D721Med (cell line): Measurements from ENCODE around the gene IL21R.
"Not testable (repeated sequence)": the region's sequence is repeated elsewhere in the genome, so short reads cannot be mapped to it uniquely, and the experiment has no call there.

ENCODE experiments used
- DNase-seq: peaks from one replicate; pipeline ENCODE4 v3.0.0; 2011; ENCODE audit warnings: low spot score; ENCODE audit not compliant: insufficient read length
- FAIRE-seq: peaks from 2 replicates; lab custom pipeline; 2011; peaks lifted over from hg19 to GRCh38; lab: Jason Lieb, UNC
- CTCF ChIP-seq: IDR thresholded peaks from 2 replicates; pipeline ENCODE4 v1.5.1; 2012; ENCODE audit warnings: mild to moderate bottlenecking, control low read depth; ENCODE audit not compliant: insufficient read depth; ENCODE audit errors: missing control alignments

IL21R gene

GRCh38 chr16:27455700-27456099 lies 53.7 kb downstream of the IL21R start:
- TF ChIP-seq CTCF = no peak
- DNase-seq = no peak

DNA sequence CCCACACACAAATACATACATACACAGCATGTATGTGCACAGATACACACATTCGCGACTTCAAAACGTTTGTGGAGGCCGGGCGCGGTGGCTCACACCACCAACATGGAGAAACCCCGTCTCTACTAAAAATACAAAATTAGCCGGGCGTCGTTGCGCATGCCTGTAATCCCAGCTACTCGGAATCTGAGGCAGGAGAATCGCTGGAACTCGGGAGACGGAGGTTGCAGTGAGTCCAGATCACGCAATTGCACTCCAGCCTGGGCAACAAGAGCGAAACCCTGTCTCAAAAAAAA lies 55.6 kb downstream of the IL21R start:
- not testable (repeated sequence) for FAIRE-seq, DNase-seq

More at GRCh38 chr16:27455700-27456099, 53.7 kb downstream of the IL21R start:
- FAIRE-seq = no peak

- no peak for DNase-seq
- no peak for FAIRE-seq
- TF ChIP-seq CTCF = no peak
Observed at GRCh38 chr16:27458258-27458657, 56.3 kb downstream of the IL21R start.

GRCh38 chr16:27458987-27459688 lies 57.2 kb downstream of the IL21R start:
- FAIRE-seq (no peak), DNase-seq (no peak)
- TF ChIP-seq CTCF = no peak

DNA sequence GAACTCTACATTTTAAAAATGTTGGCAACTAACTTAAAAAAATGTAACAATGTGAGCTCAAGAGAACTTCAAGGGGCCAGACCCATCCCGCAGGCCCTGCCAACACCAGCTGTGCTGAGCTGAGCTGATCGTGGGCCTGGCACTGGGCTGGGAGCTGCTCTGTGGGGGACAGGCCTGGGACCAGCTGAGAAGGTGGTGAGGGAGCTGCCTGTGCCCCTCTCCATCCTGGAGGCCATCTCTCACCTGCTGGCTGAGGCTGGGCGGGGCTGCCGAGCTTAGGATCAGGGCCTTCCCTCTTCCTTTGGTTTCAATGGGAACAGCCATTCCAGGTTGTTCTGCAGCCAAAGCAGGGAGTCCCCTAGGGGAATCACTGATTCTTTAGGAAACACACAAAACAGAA lies 58.2 kb downstream of the IL21R start:
- DNase-seq (no peak), FAIRE-seq (no peak)
- no peak for TF ChIP-seq CTCF

DNA sequence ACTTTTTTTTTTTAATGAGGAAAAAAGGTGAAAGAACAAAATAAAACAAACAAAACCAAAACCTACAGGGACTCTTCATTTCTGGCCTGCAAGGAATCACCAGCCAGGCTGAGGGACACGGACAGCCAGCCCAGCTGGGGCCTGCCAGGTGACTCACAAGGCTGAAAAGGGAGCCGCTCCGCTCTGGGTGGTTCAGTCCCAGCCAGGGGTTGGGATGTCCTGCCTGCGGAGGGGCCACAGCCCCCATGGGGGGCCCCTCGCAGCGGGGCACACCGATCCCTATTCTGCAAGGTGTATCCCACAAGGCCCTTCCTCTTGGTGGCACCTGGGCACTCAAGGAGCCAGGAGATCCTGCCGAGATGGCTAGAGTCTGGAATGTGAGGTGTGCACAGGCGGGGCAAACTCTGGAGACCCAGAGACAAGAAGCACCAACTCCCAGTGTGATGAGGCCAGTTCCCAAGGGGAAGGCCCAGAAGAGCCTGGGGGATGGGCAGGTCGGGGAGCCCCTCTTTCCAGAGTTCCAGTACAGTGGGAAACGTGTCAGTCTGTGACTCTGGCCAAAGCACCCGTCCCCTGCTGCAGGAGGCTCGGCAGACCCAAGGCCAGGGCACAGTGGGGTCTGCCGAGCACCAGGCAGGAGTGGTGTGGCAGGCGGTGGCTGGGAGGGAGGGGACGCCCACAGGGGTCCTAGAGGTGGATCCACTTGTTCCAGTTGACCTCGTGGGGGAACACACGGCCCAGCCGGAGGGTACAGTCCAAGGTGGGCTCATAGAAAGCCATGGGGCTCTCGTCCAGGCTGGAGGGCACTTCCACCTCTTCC lies 58.9 kb downstream of the IL21R start:
- no peak for FAIRE-seq
- TF ChIP-seq CTCF = no peak
- DNase-seq = no peak

GRCh38 chr16:27461483-27462171 lies 59.7 kb downstream of the IL21R start:
- no peak for DNase-seq
- no peak for FAIRE-seq
- no peak for TF ChIP-seq CTCF
